NCI-H2196 treated with DMSO at 0.1 percent for 48 hours (cell line): Measurements from ENCODE around the gene UBAP2.

Experiments used
- DNase-seq: peaks from one replicate; lab custom pipeline; 2025; ENCODE audit not compliant: unreplicated experiment; lab: John Stamatoyannopoulos, UW

UBAP2 gene

GRCh38 chr9:33878691-33879366 is 169.9 kb downstream of the UBAP2 start:
- DNase-seq: no peak

- no peak for DNase-seq
Measured at GRCh38 chr9:33877727-33878489, 170.8 kb downstream of the UBAP2 start.
